Fibroblast of villous mesenchyme (primary cell): ENCODE results near the gene PLA2R1. TPM values are rescaled to one million over a fixed set of nuclear protein-coding genes. Genes with fewer than 3 reads are reported as not detected.

ENCODE experiments used
- DNase-seq: peaks from one replicate; pipeline ENCODE4 v3.0.0-alpha.2; 2010; ENCODE audit warnings: low read depth
- H3K4me3 ChIP-seq: 2 replicates; pipeline ENCODE4 v1.5.1; 2011; ENCODE audit warnings: low read depth, mild to moderate bottlenecking, low read length
- total RNA-seq: library from RNA; depleted of rRNA; stranded (reverse); fragments of >200 nt; gene quantifications from 2 replicates; pipeline ENCODE4 v1.2.3, GENCODE V29; 2012
- TF ChIP-seq, protein P1 (sequence below): IDR thresholded peaks from 2 replicates; pipeline ENCODE4 v1.5.1; 2012; ENCODE audit warnings: low read depth, mild to moderate bottlenecking, low read length; ENCODE audit not compliant: insufficient read depth

PLA2R1 gene
- total RNA-seq, 1 donor = 13.0 TPM

DNA sequence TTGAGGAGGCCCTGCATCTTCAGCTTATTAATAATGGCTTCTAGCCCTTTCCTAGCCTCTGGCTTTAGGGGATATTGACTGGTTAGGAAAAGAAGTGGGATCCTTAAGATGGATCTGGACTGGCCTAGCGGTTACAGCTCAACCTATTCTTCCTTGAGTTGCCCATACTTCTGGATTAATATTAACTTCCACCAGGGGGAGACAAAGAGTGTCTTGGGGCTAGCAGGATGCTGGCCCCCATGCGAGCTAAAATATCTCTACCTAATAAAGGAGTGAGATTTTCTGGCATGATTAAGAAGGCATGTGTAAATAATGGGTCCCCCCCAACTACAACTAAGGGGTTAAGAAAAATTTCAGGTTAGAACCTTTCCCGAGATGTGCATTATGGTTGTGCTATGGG lies 23.2 kb upstream of the PLA2R1 start:
- H3K4me3 ChIP-seq = no peak overlapping the region
- TF ChIP-seq, protein P1, sequence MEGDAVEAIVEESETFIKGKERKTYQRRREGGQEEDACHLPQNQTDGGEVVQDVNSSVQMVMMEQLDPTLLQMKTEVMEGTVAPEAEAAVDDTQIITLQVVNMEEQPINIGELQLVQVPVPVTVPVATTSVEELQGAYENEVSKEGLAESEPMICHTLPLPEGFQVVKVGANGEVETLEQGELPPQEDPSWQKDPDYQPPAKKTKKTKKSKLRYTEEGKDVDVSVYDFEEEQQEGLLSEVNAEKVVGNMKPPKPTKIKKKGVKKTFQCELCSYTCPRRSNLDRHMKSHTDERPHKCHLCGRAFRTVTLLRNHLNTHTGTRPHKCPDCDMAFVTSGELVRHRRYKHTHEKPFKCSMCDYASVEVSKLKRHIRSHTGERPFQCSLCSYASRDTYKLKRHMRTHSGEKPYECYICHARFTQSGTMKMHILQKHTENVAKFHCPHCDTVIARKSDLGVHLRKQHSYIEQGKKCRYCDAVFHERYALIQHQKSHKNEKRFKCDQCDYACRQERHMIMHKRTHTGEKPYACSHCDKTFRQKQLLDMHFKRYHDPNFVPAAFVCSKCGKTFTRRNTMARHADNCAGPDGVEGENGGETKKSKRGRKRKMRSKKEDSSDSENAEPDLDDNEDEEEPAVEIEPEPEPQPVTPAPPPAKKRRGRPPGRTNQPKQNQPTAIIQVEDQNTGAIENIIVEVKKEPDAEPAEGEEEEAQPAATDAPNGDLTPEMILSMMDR = peak; percentile 25
- no peak for DNase-seq

DNA sequence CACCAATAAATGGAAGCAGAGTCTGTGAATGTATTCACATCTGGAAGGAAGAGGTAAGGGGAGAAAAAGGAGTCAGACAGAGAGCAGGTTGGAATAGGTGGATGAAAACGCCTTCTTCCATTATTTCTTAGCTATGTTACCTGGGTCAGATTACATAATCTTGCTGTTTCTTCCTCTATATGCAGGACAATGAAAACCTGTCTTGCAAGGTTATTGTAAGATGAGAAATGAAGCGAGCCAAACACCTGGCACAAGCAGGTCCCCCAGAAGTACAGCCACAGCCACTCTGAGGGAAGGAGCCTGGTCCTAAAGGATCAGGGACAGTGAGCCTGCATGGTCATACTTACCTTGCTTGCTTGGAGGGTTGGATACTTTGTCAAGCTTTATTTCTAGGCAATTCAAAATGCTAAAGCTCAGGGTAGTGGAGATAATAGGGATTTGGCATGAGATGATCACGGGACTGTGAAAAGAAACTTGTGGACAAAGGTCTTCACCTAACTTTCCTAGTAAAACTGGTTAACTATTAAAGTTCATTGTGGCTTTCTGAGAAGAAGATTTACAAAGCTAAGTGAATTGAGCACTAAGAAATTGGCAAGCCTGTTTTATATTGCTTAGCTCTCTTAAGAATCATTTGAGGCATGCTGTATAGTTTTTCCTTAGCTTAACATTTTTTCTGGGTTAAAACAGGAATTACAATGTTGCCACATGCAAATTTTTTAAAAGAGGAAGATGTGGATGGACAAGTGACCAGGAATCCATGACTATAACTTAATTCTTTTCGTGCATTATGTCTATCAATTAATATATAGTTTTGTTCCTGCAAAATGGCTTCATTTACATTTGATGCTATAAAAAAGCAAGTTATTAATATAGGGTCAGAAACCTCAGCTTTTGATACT lies 15.7 kb upstream of the PLA2R1 start:
- no peak overlapping the region for H3K4me3 ChIP-seq
- DNase-seq = no peak
- TF ChIP-seq, protein P1 = no peak

DNA sequence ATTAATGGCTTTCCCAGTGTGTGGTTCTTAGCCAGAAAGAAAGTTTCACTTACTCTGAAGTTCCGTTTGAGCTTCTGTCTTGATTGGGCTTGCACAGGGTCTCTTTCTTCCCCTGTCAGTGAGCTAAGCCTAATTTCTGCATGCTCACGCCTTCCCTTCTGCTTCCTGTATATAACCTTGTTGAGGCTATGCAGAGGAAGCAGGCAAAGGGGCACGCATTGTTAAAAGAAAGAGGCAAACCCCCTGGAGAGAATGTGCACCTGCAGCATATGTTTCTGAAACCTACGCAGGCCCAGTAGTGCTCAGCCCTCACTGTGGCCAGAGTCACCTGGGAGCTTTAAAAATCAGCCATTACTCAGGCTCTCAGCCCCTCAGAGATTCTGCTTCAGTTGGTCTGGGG lies 14.5 kb upstream of the PLA2R1 start:
- TF ChIP-seq, protein P1 = no peak
- no peak for DNase-seq
- no peak overlapping the region for H3K4me3 ChIP-seq

DNA sequence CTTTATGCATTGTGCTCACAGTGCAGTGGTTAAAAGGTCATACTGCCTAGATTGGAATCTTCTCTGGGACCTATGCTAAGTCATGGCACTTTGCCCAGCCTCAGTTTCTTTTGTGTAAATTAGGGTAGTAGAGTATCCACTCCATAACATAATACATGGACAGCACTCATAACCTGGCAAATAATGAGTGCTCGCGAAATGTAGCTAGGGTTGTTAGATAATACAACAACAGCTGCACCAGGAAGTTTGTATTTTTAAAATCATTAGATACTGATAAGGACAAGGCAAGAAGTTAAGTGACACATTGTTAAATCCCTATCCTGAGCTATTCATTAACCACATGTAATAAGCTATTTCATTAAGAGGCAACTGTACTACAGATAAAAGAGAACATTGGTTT lies 13.8 kb upstream of the PLA2R1 start:
- H3K4me3 ChIP-seq = no peak overlapping the region
- DNase-seq = no peak
- TF ChIP-seq, protein P1 = no peak

DNA sequence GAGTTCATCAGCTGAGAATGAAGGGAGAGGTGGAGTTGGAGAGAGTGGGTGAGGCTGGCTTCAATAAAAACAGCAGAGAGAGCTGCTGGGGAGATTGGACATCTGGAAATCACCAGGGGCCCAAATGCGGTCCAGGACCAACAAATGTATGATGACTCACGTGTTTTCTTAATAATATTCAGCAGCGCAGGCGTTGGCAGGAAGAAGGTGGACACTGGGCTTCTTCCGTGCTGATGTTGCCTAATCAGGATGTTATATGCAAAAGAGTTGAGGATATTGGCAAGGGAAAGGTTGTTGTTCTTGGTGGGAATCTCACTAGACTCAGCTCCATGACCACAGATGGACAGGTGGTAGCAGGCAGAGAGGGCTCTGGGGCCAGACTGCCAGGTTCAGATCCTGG lies 12.8 kb upstream of the PLA2R1 start:
- TF ChIP-seq, protein P1 = no peak
- peak; percentile 84 for DNase-seq

DNA sequence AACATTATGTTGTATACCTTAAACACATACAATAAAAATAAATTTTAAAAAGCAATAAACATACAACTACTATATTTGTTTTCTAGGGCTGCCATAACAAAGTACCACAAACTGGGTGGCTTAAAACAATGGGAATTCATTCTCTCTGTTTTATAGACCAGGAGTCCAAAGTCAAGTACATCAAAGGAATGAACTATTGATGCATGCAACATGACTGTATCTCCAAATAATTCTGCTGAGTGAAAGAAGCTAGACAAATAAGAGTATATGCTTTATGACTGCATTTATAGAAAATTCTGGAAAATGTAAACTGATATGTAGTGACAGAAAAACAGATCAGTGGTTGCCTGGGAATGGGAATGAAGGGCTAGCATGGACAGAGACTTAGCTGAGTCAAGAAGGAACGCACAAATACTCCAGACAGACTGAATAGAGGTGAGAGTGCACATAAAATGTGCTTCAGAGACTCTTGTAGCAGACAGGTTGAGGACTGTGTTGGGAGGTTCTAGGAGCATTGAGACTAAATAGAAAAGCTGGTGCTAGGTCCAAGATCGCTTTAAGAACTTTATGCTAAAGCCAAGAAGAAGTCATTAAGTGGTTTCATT lies 11.0 kb upstream of the PLA2R1 start:
- TF ChIP-seq, protein P1 = no peak
- no peak for DNase-seq
- no peak overlapping the region for H3K4me3 ChIP-seq

More for the DNA sequence above, 12.8 kb upstream of the PLA2R1 start:
- no peak overlapping the region for H3K4me3 ChIP-seq
